Caco-2 (cell line): ENCODE measurements around the gene TEF. TPM values are rescaled to one million over a fixed set of nuclear protein-coding genes. Genes with fewer than 3 reads are reported as not detected.
"Not testable (repeated sequence)": the region's sequence is repeated elsewhere in the genome, so short reads cannot be mapped to it uniquely, and the experiment has no call there.

Experiments used
- BruUV-seq: library from RNA; stranded (reverse); fragments of 400-500 nt; replicated peaks from 2 replicates; lab custom pipeline; 2021; lab: Mats Ljungman, UMichigan
- CTCF ChIA-PET: fragments of 300-600 bp; sonication (Branson Sonifier 250); formaldehyde crosslinking; loops from one replicate; lab custom pipeline; 2022; ENCODE audit warnings: antibody characterized with exemption; lab: Charles Lee
- POLR2A ChIA-PET: fragments of 300-600 bp; sonication (Branson Sonifier 250); formaldehyde crosslinking; loops from one replicate; lab custom pipeline; 2022; ENCODE audit warnings: antibody characterized with exemption; lab: Charles Lee
- DNase-seq, 2 experiments: peaks; one replicate each; pipeline versions ENCODE4 v3.0.0 to v3.0.0-alpha.2; 2020 to 2022
- H3K27me3 ChIP-seq: replicated peaks from 2 replicates; pipeline ENCODE4 v1.6.0; 2011; ENCODE audit warnings: low read length; ENCODE audit not compliant: control insufficient read depth, insufficient read depth
- H3K36me3 ChIP-seq: 2 replicates; pipeline ENCODE4 v1.5.1; 2011; ENCODE audit warnings: low read length; ENCODE audit not compliant: control insufficient read depth, insufficient read depth
- H3K4me1 ChIP-seq: fragments of 250-450 bp; sonication (Bioruptor Pico); 2 replicates; pipeline ENCODE4 v1.5.1; 2020; ENCODE audit warnings: mild to moderate bottlenecking
- H3K4me3 ChIP-seq: 2 replicates; pipeline ENCODE4 v1.5.1; 2011; ENCODE audit warnings: low read depth, mild to moderate bottlenecking, control low read depth, low read length
- H3K9me3 ChIP-seq: fragments of 250-450 bp; sonication (Bioruptor Pico); 2 replicates; pipeline ENCODE4 v1.5.1; 2020; ENCODE audit warnings: mild to moderate bottlenecking, moderate library complexity
- H3K27ac Mint-ChIP-seq: one replicate; pipeline ENCODE4 v1.8.0; 2022; ENCODE audit warnings: mixed read lengths; ENCODE audit not compliant: unreplicated experiment
- H3K27me3 Mint-ChIP-seq: one replicate; pipeline ENCODE4 v1.8.0; 2022; ENCODE audit warnings: mixed read lengths; ENCODE audit not compliant: insufficient read depth, unreplicated experiment
- H3K36me3 Mint-ChIP-seq: one replicate; pipeline ENCODE4 v1.8.0; 2022; ENCODE audit warnings: mild to moderate bottlenecking, mixed read lengths; ENCODE audit not compliant: insufficient read depth, unreplicated experiment
- H3K4me1 Mint-ChIP-seq: one replicate; pipeline ENCODE4 v1.8.0; 2022; ENCODE audit warnings: low read depth, mixed read lengths; ENCODE audit not compliant: unreplicated experiment
- H3K4me3 Mint-ChIP-seq: one replicate; pipeline ENCODE4 v1.8.0; 2022; ENCODE audit warnings: mild to moderate bottlenecking, moderate library complexity, mixed read lengths; ENCODE audit not compliant: unreplicated experiment
- H3K9me3 Mint-ChIP-seq: one replicate; pipeline ENCODE4 v1.8.0; 2022; ENCODE audit warnings: mixed read lengths; ENCODE audit not compliant: unreplicated experiment
- intact Hi-C: fragments of 100-400 bp; cut with micrococcal nuclease; formaldehyde crosslinking; loops from one replicate; pipeline ENCODE4 v1.10.0; 2022; ENCODE audit not compliant: unreplicated experiment
- total RNA-seq: library from RNA; stranded (reverse); gene quantifications from 2 replicates; pipeline ENCODE4 v1.2.3, GENCODE V29; 2022
- TF ChIP-seq, protein P1 (sequence below), 2 experiments: fragments of 200-600 bp in 1 of 2; IDR thresholded peaks; 1 replicate in 1 of 2; 2 replicates in 1 of 2; pipeline versions ENCODE4 v1.5.1 to v1.8.0; 2011 to 2022; ENCODE audit warnings: antibody characterized with exemption in 1 of 2, control low read depth in 1 of 2, inconsistent platforms in 1 of 2, low read depth in 1 of 2, low read length in 1 of 2, mild to moderate bottlenecking in 1 of 2, moderate library complexity in 1 of 2; ENCODE audit not compliant: insufficient read depth in 1 of 2, severe bottlenecking in 1 of 2, unreplicated experiment in 1 of 2

Gene TEF
- total RNA-seq, 1 experiment from 2014 or later = 13.8 TPM

GRCh38 chr22:41435560-41435959, 53.8 kb downstream of the TEF start:
- peaks cover 84% of the 10 kb centered on the region for H3K36me3 Mint-ChIP-seq
- no peak overlapping the region for H3K4me3 Mint-ChIP-seq
- DNase-seq = no peak
- Histone ChIP-seq H3K4me1 (no peaks in the 10 kb centered on the region), H3K27me3 (no peaks in the 10 kb centered on the region), H3K9me3 (no peaks in the 10 kb centered on the region), H3K36me3 (peaks cover 3% of the 10 kb centered on the region), H3K4me3 (no peak overlapping the region)
- BruUV-seq = no TSS peak
- no peaks in the 10 kb centered on the region for H3K27me3 Mint-ChIP-seq
- intact Hi-C loops = no loop called here
- TF ChIP-seq, protein P1, sequence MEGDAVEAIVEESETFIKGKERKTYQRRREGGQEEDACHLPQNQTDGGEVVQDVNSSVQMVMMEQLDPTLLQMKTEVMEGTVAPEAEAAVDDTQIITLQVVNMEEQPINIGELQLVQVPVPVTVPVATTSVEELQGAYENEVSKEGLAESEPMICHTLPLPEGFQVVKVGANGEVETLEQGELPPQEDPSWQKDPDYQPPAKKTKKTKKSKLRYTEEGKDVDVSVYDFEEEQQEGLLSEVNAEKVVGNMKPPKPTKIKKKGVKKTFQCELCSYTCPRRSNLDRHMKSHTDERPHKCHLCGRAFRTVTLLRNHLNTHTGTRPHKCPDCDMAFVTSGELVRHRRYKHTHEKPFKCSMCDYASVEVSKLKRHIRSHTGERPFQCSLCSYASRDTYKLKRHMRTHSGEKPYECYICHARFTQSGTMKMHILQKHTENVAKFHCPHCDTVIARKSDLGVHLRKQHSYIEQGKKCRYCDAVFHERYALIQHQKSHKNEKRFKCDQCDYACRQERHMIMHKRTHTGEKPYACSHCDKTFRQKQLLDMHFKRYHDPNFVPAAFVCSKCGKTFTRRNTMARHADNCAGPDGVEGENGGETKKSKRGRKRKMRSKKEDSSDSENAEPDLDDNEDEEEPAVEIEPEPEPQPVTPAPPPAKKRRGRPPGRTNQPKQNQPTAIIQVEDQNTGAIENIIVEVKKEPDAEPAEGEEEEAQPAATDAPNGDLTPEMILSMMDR (IDR thresholded peaks at IDR 0.05; ENCODE audit: insufficient read depth in 1 of 2, low read depth in 1 of 2, low read length in 1 of 2, severe bottlenecking in 1 of 2, unreplicated experiment in 1 of 2) = no peak
- POLR2A ChIA-PET = no interaction called here
- H3K4me1 Mint-ChIP-seq = no peaks in the 10 kb centered on the region
- no peaks in the 10 kb centered on the region for H3K9me3 Mint-ChIP-seq
- CTCF ChIA-PET = interaction anchor here (0.6 kb wide), 1 partner anchor 48 kb away, joined by 9 read pairs; no protein-coding TSS in a partner anchor
- H3K27ac Mint-ChIP-seq = no peak overlapping the region

GRCh38 chr22:41436322-41437113, 54.8 kb downstream of the TEF start:
- intact Hi-C loops = no loop called here
- BruUV-seq = no TSS peak
- no peaks in the 10 kb centered on the region for H3K4me1 ChIP-seq
- ChIA-PET CTCF (no interaction called here), POLR2A (interaction anchor here (0.6 kb wide), 1 partner anchor 909 kb away, joined by 6 read pairs; no protein-coding TSS in a partner anchor)
- no peaks in the 10 kb centered on the region for H3K27me3 ChIP-seq
- Mint-ChIP-seq H3K9me3 (no peaks in the 10 kb centered on the region), H3K4me3 (no peak overlapping the region), H3K36me3 (peaks cover 84% of the 10 kb centered on the region), H3K27me3 (no peaks in the 10 kb centered on the region), H3K27ac (no peak overlapping the region), H3K4me1 (no peaks in the 10 kb centered on the region)
- DNase-seq = no peak
- no peaks in the 10 kb centered on the region for H3K9me3 ChIP-seq
- H3K4me3 ChIP-seq = no peak overlapping the region
- TF ChIP-seq, protein P1 (IDR thresholded peaks at IDR 0.05; ENCODE audit: insufficient read depth in 1 of 2, low read depth in 1 of 2, low read length in 1 of 2, severe bottlenecking in 1 of 2, unreplicated experiment in 1 of 2) = no peak
- peaks cover 3% of the 10 kb centered on the region for H3K36me3 ChIP-seq

DNA sequence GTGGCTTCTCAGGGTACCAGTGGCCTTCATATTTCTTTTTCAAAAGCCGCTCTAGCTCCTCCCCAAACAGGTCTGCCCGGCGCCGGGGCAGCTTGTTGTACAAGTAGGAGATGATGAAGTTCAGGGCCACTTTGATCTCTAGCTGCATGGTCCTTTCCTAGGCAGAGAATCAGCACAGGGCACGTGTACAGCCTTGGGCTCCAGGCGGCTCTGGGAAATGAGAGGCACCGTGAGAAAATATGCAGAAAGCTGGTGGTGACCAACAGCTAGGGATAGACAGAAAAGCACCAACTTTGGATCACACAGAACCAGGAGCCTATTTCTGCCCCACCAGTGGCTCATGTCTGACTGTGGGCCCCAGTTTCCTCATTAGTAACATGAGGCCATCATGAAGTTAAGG, 55.5 kb downstream of the TEF start:
- H3K27me3 ChIP-seq = no peaks in the 10 kb centered on the region
- H3K4me3 ChIP-seq = no peak overlapping the region
- no TSS peak for BruUV-seq
- DNase-seq = no peak
- no peaks in the 10 kb centered on the region for H3K27me3 Mint-ChIP-seq
- H3K27ac Mint-ChIP-seq = no peak overlapping the region
- H3K36me3 ChIP-seq = peaks cover 3% of the 10 kb centered on the region
- TF ChIP-seq, protein P1 (IDR thresholded peaks at IDR 0.05; ENCODE audit: insufficient read depth in 1 of 2, low read depth in 1 of 2, low read length in 1 of 2, severe bottlenecking in 1 of 2, unreplicated experiment in 1 of 2) = no peak
- intact Hi-C loops = no loop called here
- no peaks in the 10 kb centered on the region for H3K4me1 Mint-ChIP-seq
- H3K36me3 Mint-ChIP-seq = peaks cover 86% of the 10 kb centered on the region
- no peaks in the 10 kb centered on the region for H3K9me3 Mint-ChIP-seq
- no peaks in the 10 kb centered on the region for H3K4me1 ChIP-seq
- H3K9me3 ChIP-seq = no peaks in the 10 kb centered on the region
- POLR2A ChIA-PET = interaction anchor here (0.6 kb wide), 1 partner anchor 909 kb away, joined by 6 read pairs; no protein-coding TSS in a partner anchor
- H3K4me3 Mint-ChIP-seq = no peak overlapping the region
- CTCF ChIA-PET = no interaction called here

DNA sequence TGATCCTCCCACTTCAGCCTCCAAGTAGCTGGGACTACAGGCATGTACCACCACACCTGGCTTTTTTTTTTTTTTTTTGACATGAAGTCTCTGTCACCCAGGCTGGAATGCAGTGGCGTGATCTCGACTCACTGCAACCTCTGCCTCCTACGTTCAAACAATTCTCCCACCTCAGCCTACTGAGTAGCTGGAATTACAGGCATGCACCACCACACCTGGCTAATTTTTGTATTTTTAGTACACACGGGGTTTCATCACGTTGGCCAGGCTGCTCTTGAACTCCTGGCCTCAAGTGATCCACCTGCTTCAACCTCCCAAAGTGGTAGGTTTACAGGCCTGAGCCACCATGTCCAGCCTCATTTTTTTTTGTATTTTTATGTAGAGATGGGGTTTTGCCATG, 58.8 kb downstream of the TEF start:
- BruUV-seq, H3K9me3 ChIP-seq, H3K36me3 ChIP-seq, H3K27me3 Mint-ChIP-seq, DNase-seq, H3K4me3 ChIP-seq, intact Hi-C loops, CTCF ChIA-PET, H3K27me3 ChIP-seq, POLR2A ChIA-PET, H3K9me3 Mint-ChIP-seq, H3K4me3 Mint-ChIP-seq, H3K27ac Mint-ChIP-seq, H3K4me1 ChIP-seq, H3K4me1 Mint-ChIP-seq: not testable (repeated sequence)
- peaks cover 96% of the 10 kb centered on the region for H3K36me3 Mint-ChIP-seq
